ENCODE results near the gene GNAL. TPM values are rescaled to one million over a fixed set of nuclear protein-coding genes. Genes with fewer than 3 reads are reported as not detected.
"Not testable (repeated sequence)": the region's sequence is repeated elsewhere in the genome, so short reads cannot be mapped to it uniquely, and the experiment has no call there.

GNAL gene
- total and polyA plus RNA-seq, 8 donors: under 0.01 to 6.7 (median 1.8) TPM

DNA sequence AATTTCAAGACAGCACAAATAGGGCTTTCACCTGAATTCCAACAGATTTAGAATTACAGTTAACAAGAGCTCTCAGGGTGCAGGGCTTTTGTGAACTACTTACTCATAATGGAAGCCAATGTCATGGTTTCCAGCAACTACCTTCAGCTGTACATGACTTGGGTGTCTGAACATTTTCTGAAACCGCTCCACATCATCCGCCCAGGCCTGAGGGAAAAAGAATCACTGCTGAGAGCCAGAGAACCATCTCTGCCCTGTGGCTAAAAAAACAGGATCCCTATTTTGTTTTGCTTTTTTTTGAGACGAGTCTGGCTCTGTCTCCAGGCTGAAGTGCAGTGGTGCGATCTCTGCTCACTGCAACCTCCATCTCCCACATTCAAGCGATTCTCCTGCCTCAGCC is 200.2 kb downstream of the GNAL start:
- no peak overlapping the region for H3K27ac ChIP-seq
- H3K4me3 ChIP-seq: no peak overlapping the region
- H3K36me3 ChIP-seq: peaks cover 38 to 100% (median 96%) of the 10 kb centered on the region in 4 donors
- 94 to 97% (median 97%) methylated on average over 5 of the region's 5 CpGs for WGBS, 5 donors
- no peaks in the 10 kb centered on the region for H3K9me3 ChIP-seq
- no peaks in the 10 kb centered on the region for H3K27me3 ChIP-seq
- DNase-seq: no peak
- intact Hi-C loops (cut with DNase I; ENCODE audit: low total_unique reads): no loop called here
- H3K4me1 ChIP-seq: peaks cover 0 to 21% (median 0%) of the 10 kb centered on the region in 4 donors
- no peak for TF ChIP-seq POLR2AphosphoS5 (IDR thresholded peaks at IDR 0.05)
- no peak for TF ChIP-seq CTCF (IDR thresholded peaks at IDR 0.05)
- no peak for TF ChIP-seq EP300 (IDR thresholded peaks at IDR 0.05)
- TF ChIP-seq POLR2A (IDR thresholded peaks at IDR 0.05): no peak

DNA sequence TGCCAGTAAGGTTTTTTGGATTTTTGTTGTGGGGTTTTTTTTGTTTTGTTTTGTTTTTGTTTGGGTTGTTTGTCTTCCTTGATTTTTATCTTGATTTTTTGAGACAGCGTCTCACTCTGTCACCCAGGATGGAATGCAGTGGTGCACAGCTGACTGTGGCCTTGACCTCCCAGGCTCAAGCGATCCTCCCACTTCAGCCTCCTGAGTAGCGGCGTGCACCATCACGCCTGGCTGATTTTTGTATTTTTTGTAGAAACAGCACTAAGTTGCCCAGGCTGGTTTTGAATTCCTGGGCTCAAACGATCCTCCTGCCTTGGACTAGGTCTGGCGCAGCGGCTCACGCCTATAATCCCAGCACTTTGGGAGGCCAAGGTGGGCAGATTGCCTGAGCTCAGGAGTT is 202.7 kb downstream of the GNAL start:
- TF ChIP-seq CTCF (IDR thresholded peaks at IDR 0.05) (no peak), EP300 (IDR thresholded peaks at IDR 0.05) (no peak), POLR2A (IDR thresholded peaks at IDR 0.05) (no peak), POLR2AphosphoS5 (IDR thresholded peaks at IDR 0.05) (no peak)
- Histone ChIP-seq H3K4me1 (peaks cover 0 to 16% (median 0%) of the 10 kb centered on the region in 4 donors), H3K36me3 (peaks cover 30 to 100% (median 96%) of the 10 kb centered on the region in 4 donors), H3K9me3 (no peaks in the 10 kb centered on the region), H3K27me3 (no peaks in the 10 kb centered on the region), H3K4me3 (no peak overlapping the region), H3K27ac (no peak overlapping the region)
- intact Hi-C loops (cut with DNase I; ENCODE audit: low total_unique reads): no loop called here
- 95 to 97% (median 96%) methylated on average over 9 of the region's 9 CpGs for WGBS, 5 donors
- DNase-seq: no peak

DNA sequence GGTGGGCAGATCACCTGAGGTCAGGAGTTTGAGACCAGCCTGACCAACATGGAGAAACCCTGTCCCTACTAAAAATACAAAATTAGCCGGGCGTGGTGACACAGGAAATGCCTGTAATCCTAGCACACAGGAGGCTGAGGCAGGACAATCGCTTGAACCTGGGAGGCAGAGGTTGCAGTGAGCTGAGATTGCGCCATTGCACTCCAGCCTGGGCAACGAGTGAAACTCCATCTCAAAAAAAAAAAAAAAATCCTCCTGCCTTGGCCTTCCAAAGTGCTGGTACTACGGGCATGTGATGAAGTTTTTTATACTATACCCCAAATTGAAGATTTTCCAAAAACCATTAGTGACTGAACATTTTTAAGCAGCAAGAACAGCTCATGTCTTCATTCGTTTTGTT is 203.4 kb downstream of the GNAL start:
- Histone ChIP-seq H3K36me3 (peaks cover 31 to 98% (median 93%) of the 10 kb centered on the region in 4 donors), H3K4me1 (peaks cover 0 to 16% (median 0%) of the 10 kb centered on the region in 4 donors)
- H3K27me3 ChIP-seq; H3K27ac ChIP-seq; H3K4me3 ChIP-seq; DNase-seq; intact Hi-C loops (cut with DNase I; ENCODE audit: low total_unique reads); H3K9me3 ChIP-seq: not testable (repeated sequence)
- 79 to 90% (median 84%) methylated on average over 7 of the region's 7 CpGs for WGBS, 5 donors

GRCh38 chr18:11897781-11898180 is 208.7 kb downstream of the GNAL start:
- H3K4me3 ChIP-seq: no peak overlapping the region
- H3K4me1 ChIP-seq: peaks cover 0 to 13% (median 0%) of the 10 kb centered on the region in 4 donors
- intact Hi-C loops (cut with DNase I; ENCODE audit: low total_unique reads): no loop called here
- TF ChIP-seq CTCF (IDR thresholded peaks at IDR 0.05) (no peak), POLR2A (IDR thresholded peaks at IDR 0.05) (no peak), POLR2AphosphoS5 (IDR thresholded peaks at IDR 0.05) (no peak), EP300 (IDR thresholded peaks at IDR 0.05) (no peak)
- H3K9me3 ChIP-seq: no peaks in the 10 kb centered on the region
- peaks cover 7 to 78% (median 74%) of the 10 kb centered on the region in 4 donors for H3K36me3 ChIP-seq
- DNase-seq: no peak
- no peak overlapping the region for H3K27ac ChIP-seq
- 96 to 100% (median 97%) methylated on average over 1 of the region's 1 CpG for WGBS, 5 donors
- H3K27me3 ChIP-seq: no peaks in the 10 kb centered on the region

DNA sequence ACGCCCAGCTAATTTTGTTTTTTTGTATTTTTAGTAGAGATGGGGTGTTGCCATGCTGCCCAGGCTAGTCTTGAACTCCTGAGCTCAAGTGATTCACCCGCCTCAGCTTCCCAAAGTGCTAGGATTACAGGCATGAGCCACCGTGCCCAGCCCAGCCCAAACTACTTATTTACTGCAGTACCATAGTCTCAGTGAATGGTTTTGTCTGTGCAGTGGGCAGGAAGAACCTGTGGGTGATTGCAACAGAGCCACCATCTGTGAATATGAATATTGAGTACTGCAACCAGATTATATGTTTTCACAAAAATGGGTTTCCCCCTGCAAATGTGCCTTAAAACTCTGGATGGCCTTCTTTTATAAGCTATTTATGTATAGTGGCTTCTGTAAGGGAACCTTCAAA is 210.0 kb downstream of the GNAL start:
- no peak for DNase-seq
- no peak overlapping the region for H3K27ac ChIP-seq
- H3K4me3 ChIP-seq: no peak overlapping the region
- intact Hi-C loops (cut with DNase I; ENCODE audit: low total_unique reads): no loop called here
- no peaks in the 10 kb centered on the region for H3K9me3 ChIP-seq
- peaks cover 12 to 77% (median 72%) of the 10 kb centered on the region in 4 donors for H3K36me3 ChIP-seq
- TF ChIP-seq POLR2A (IDR thresholded peaks at IDR 0.05) (no peak), CTCF (IDR thresholded peaks at IDR 0.05) (no peak)
- no peaks in the 10 kb centered on the region for H3K27me3 ChIP-seq
- H3K4me1 ChIP-seq: peaks cover 0 to 10% (median 0%) of the 10 kb centered on the region in 4 donors
- 92 to 95% (median 93%) methylated on average over 3 of the region's 3 CpGs for WGBS, 5 donors
